GM21723 (cell line): Measurements from ENCODE around the gene SH3BP4.

Experiments used
- ATAC-seq: cut with Tn5 transposase; IDR thresholded peaks from one replicate; pipeline ENCODE4 v1.9.1; 2021; ENCODE audit warnings: mild to moderate bottlenecking, moderate library complexity; ENCODE audit not compliant: unreplicated experiment

Gene SH3BP4

DNA sequence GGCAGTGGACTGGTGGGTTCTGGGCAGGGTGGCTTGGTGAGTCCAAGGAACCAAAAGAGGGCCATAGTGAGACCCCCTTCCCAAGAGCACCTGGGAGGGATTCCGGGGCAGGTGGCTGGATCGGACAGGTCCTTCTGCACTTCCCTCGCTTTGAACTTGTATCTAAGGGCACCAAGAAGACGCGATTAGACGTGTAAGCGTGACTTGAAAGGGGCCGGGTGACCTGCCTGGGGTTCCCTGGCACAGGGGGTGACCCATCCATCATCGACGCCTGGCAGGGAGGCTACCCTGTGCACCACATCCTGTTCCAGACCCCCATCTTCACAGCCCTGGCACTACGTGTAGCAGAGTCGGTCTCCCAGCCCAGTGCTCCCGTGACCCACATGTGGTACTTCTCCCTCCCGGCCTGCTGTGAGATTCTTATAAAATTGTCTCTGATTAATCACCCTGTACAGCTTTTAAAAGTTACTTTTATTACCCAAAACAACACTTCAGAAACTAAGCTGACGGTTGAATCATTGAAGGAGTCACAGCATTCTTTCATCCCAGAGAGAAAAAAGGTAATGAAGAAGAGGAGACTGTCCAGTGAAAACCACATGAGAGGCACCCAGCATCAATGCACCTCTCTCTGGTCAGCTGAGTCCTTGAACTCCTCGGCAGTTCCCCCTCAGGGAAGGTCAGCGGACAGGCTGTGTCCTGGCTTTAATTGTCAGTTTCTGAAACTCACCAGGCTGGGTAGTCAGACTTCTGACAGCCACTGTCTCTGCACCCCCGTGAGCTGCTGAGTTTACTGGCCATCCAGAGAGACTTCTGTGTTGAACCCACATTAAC, 13.0 kb downstream of the SH3BP4 start:
- no peak for ATAC-seq

DNA sequence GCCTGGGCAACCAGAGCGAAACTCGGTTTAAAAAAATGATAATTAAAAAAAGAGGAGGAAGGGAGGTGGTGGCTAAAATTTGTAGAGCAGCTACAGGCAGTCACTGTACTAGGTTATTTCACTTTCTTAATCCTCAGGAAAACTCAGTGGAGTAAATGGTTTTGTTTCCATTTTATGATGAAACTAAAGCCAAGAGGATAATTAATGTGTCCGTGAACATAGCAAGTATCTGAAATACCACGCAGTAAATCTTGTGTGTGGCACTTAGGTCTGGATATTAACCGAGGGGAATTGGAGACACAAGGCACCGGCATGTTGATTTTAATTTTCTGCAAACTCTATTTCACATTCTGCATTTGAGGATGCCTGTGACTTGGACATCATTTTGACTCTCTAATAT, 14.5 kb downstream of the SH3BP4 start:
- no peak for ATAC-seq

DNA sequence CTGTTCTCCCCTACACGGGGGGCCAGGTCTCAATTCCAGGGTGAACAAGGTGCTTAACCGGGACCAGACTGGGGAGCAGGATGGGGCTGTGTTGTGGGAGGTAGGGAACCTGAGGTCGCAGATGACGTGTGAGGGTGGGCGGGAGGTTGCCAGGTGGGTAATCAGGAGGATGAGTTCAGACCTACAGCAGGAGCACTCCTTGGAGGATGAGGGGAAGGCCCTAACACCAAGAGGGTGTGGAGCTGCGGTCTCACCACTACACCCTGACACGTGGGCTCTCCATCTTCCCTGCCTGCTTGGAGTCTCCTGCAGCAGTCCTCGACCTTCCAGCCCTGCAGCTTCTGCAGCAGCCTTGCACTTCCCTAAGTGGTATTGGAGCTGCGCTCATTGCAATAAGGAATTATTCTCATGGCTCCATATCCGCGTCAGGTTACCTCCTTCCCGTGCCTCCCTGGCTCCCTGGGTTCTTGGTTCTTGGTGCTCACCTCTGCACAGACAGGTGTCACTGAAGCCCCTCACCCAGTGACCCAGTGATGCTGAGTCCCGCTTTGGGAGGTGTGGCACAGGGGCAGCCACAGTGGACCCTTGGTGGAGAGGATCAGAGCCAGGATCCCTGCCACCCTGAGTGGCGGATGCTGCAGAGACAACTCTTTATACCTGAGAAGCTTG, 15.5 kb downstream of the SH3BP4 start:
- no peak for ATAC-seq

DNA sequence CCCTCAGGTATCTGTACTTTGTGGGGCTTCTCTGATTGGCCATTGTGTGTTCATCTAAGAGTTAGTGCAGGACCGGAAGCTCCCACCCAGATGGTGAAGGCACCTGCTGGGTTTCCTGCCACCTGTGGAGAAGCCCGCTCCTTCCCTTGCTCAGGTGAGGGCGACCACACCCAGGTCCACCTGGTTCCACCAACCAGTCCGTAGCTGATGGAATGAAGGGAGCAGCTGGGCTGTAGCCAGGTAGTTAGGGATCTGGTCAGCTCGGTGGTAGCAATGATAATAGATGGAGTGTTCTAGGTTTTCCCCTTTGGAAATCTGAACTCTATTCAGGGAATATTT, 16.0 kb downstream of the SH3BP4 start:
- ATAC-seq, result no peak

DNA sequence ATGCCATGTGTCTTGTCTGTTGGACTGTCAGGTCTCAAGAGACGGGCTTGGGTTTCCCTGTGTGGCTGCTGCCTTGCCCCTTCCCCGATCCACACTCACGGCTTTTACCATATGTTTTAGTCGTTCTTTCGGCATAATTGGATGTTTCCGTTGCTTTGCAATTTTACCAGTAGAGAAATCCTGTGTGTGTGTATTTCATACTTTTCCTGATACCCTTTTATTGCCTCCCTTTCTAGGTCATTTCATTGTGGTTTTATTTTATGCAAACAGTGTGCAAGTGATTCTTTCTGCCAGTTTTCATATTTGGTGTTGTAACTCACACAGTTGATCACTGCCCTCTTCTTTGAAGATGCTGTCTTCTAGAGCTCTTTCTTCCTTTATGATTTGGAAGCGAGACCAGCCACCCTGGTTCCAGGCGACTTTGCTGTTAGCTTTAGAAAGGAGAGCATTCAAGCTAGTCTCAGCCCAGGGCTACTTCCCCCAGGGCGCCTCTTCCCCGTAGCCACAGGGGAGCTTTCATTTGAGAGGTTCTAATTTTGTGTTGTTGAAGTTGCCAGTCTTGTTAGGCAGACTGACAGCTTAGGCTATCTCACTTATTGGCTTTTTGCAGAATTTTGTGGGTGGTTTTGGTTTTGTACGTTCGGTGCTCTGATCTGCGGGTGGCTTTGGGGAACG, 17.0 kb downstream of the SH3BP4 start:
- ATAC-seq, result no peak

DNA sequence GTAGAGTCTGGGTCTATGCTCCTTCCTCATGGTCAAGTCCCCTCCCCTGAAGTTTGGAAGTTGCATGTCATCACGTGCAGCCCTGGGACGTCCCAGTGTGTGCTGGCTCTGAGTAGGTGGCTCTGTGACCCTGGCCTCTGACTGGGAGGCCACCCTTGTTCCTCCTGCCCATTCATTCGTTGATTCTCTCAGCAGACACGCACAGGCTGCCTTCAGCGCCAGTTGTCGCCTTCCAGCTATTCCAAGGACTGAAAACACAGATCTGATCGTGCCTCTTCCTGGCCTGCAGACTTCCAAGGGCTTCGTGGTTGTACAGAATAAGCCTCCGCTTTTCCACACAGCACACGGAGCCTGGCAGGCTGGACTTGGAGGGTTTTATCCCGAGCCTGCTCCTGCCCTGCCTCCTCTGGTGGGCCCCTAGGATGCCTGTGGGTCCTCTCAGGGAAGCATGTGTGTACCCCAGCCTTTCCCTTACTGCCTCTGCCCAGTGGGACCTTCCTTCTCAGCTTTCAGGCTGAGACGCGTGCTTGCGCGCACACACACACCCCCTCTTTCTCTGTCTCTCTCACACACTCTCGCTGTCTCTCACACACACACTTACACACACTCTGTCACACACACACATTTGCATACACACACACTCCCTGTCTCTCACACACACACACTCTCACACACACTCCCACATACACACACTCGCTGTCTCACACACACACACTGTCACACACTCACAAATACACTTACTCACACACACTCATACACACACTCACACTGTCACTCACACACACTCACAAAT, 17.7 kb downstream of the SH3BP4 start:
- ATAC-seq, result no peak

DNA sequence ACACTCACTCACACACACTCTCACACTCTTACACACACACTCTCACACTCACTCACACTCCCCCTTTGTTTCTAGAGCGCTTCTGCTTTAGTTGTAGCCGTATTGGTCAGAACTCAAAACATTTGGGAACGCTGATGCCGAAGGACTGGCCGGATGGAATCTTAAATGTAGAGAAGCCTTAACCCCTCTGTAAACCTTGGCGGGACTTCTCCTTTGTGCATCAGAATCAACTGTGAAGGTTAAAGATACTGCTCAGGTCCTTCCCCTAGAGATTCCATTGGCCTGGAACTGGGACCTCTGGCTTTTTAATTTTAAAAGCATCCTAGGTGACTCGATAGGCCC, 18.3 kb downstream of the SH3BP4 start:
- no peak for ATAC-seq

DNA sequence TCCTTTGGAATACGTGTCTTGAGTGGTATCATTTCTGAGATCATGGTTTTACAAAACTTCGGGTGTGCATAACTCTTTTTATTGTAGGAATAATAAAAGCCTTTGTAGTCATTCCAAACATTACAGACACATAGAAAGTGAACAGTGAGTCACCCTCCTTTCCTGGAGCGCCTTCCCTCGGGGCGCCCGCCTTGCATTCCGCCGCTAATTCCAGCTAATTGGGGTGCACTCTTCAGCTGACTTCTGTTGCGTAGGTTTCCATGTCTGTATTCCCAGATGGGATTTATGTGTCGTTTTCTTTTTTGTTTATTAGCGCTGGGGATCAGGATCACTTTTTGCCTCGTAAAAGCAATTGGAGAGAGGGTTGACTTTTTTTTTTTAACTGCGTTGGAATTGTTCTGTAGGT, 18.7 kb downstream of the SH3BP4 start:
- no peak for ATAC-seq

DNA sequence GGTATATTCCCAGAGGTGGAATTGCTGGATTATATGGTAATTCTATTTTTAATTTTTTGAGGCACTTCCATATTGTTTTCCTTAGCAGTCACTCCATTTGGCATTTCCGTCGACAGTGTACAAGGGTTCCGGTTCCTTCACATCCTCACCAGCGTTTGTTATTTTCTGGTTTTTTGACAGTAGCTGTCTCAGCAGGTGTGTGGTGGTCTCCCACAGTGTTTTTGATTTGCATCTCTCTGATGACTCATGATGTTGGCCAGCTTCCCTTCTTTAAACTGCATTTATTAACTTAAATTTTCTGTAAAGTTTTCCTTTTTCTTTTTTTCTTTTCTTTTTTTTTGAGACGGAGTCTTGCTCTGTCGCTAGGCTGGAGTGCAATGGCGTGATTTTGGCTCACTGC, 19.7 kb downstream of the SH3BP4 start:
- ATAC-seq, result no peak

DNA sequence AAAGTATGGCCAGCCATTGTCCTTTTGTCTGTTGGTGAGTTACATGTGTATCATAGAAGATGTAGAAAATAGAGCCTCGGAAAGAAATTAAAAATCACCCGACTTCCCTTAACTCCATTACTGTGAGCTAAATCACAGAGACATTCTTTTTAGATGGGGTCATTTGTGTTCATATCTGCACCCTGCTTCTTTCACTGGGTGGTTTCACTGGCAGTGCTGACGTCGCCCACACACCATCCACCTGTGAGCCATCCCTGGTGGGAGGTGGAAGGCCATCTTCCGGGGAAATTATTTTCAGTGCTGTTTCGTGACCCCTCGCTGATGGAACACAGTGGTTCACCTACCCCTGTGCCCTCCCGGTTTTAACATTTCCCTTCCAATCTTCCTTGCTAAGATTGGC, 21.2 kb downstream of the SH3BP4 start:
- no peak for ATAC-seq

DNA sequence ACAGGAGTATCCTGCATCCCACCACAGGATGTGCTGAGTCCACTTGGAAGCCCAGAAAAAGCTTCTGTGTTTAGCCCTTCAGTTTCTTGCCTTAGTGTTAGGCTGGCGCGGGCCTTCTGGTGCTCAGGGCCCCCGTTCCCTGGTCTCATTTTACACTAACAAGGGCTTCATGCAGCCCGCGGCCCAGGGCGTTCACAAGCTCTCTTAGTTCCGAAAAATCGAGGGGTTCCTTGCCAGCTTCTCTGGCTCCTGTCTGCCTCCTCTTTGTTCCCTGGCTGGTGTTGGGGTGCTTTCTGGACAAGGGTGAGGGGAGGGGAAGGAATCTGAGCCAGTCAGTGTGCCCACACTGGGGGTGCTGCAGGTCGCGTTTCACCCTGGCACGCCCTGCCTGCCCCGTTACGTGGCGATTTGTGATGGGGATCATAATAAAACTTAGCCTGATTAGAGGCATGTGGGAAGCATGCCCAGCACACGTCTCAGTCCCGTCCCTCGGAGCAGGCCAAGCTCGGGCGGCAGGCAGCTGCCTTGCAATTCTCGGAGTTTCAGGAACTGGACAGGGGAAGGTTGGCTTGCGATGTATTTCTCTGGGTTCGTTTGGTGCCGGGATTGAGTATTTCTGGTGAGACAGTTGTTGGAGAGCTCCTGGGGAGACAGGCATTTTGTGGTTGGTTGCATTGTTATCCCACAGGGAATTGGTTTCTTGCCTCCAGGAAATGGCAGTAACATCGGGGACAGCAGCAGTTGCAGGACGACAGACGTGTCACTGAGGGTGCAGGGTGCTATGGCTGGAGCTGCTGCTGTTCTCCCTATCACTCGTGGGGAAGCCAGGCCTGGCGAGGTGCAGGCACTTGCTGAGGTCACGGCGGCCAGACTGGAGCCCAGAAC, 22.9 kb downstream of the SH3BP4 start:
- no peak for ATAC-seq

DNA sequence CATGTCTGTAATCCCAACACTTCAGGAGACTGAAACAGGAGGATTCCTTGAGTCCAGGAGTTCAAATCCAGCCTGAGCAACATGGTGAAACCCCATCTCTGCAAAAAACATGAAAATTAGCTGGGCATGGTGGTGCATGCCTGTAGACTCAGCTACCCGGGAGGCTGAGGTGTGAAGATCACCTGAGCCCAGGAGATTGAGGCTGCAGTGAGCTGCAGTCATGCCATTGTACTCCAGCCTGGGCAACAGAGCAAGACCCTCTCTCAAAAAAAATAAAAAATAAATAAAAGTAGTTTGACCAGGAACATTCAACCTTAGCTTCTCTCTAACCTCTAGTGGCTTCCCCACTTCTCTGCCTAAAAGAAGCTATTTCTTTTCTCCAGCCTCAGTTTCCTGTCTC, 23.8 kb downstream of the SH3BP4 start:
- no peak for ATAC-seq

DNA sequence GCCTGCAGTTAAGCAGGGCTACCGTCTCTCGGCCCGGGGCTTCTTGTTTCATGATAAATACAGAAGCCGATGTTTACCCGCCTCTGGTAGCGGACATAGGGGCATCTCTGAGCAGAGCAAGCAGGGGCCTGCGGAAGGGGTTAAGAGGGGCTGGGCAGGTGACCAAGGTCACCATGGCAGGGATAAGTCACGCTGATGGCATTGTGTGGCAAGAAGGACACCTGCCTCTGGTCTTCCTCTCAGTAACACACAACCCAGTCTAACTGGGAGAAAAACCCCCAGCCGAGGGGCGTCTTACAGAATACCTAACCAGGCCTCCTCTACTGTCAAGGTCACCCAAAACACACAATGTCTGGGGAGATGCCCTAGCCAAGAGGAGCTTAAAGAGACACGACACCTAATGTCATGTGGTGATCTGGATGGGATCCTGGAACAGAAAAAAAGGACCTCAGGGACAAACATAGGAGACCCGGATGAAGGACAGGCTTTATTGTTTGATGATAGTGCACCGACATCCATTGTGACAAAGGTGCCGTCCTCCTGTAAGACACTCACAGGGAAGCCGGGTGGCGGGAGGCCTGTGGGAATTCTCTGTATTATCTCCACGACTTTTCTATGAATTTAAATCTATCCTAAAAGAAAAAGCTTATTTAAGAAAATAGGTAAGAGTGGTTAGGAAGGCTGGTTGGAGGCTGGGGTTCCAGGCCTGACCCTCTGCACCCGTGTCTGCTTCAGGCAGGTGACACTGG, 24.8 kb downstream of the SH3BP4 start:
- ATAC-seq, result no peak

DNA sequence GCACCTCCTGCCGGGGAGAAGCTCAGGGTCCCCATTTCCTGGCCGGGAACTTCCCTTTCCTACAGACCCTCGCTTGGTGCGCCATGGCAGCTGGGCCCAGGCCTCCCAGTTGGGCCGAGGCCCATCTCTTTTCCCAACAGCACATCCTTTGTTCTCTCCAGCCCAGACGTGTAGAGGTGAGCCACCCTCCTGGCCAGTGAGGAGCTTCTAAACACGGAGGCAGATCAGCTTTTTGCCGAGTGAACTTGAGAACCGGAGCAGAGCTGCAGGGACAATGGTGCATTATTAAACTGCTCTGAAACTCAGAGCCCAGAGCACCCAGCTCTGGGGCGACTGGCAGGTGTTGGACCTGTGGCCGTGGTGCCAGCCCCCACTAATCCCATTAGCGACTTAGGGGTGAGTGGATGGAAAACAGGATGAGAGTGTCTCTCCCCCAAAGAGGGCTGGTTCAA, 25.4 kb downstream of the SH3BP4 start:
- ATAC-seq, result no peak

DNA sequence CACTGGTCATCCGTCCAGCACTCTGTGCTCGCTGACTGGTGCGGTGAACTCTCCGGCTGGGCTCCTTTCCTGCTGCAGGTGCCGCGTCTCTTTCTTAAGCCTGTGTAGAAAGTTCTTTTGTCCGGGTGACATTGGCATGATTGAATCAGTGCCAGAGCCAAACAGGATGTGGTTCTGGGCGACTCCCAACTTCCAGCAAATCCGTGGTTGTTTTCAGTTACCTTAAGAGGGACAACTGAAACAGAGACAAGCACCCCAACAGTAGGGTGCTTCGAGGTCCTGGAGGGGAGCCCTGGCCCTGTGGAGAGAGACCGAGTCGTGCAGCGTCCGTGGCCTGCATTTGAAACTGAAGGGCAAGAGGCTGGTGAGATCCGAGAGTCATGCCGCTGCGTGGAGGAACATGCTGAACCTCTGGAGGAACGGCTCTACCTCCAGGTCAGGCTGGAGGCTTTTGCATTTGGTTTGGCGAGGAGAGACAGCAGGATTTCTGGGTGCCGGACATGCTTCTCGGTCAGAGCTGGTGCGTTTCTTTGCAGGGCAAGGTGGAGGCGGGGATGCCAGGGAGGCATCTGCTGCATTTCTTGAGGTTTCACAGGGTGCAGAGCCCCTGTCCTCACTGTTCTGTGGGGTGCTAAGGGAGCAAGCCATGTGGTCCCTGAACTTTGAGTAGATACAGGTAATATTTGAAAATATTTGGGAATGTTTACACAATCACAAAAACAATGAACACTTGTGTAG, 26.8 kb downstream of the SH3BP4 start:
- no peak for ATAC-seq

DNA sequence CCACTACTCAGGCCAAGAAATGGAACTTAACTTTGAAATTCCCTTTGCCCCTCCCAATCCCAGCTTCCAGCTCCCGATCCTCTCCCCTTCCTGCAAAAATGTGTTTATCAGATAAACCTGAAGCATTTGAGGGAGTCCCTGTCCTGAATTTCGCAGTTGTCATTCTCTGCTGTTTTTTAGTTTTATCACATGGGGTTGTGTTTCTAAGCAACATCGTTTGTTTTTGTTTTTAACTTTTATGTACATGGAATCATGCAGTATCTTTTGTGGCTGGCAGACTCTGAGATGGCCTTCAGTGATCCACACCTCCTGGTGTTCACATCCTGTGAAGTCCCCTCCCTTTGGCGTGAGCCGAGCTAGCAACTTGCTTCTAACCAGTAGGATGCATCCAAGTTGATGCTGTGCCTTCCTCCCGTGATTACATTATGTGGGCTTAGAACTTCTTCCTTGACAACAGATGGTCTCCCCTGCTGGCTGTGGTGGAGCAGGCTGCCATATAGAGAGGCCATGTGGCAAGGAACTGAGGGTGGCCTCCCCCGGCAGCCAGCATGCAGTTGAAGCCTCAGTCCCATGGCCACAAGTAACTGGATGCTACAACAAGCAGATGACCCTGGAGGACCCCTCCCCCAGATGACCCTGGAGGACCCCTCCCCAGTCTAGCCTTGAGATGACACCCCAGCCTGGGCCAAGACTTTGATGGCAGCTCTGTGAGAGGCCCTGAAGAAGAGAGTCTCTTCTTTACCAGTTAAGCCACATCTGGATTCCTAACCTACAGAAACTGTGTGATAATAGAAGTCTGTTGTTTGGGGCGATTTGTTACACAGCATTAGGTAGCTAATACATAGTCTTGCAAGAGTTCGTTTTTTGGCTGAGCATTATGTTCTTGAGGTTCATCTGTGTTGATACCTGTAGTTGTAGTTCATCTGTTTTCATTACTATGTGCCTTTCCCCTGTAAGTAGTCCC, 27.7 kb downstream of the SH3BP4 start:
- no peak for ATAC-seq

DNA sequence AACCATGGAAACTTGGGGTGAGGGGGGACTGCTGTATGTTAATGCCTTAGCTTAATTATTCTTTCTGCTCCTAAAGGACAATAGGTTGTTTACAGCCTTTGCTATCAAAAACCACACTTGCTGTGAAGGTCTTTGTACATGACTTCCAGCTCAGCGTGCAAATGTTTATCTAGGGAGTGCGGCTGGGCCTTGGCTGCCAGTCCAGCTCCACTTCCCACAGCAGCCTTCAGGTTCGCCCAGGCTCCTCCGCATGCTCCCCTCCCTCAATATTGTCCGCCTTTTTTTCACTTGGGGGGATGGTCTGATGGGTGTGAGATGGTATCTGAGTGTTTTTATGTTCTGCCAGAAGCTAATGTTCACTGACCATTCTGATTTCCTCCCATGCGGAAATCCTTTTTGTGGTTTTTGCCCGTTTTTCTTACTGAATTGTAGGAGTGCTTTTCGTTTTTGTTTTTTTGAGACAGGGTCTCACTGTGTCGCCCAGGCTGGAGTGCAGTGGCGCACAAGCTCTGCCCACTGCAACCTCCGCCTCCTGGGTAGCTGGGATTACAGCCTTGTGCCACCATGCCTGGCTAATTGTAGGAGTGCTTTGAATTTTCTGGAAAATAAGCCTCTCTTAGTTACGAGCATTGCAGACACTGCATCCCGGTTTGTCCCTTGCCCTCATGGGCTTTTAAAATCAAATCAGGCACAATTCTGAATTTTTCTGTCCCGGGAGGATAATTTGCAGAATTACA, 28.8 kb downstream of the SH3BP4 start:
- no peak for ATAC-seq
